GM23338 (cell line): Measurements from ENCODE around the gene CHRM4. TPM values are rescaled to one million over a fixed set of nuclear protein-coding genes. Genes with fewer than 3 reads are reported as not detected.

Experiments used
- ATAC-seq: fragments of 200-7000 bp; cut with Tn5 transposase; 3 replicates; pipeline ENCODE4 v1.9.1; 2020
- DNase-seq: peaks from one replicate; pipeline ENCODE4 v3.0.0-alpha.2; 2015; ENCODE audit warnings: low spot score
- H2AFZ ChIP-seq: fragments of 200-600 bp; sonication (generic); 2 replicates; pipeline ENCODE4 v1.8.0; 2016; ENCODE audit warnings: antibody characterized with exemption, mild to moderate bottlenecking, moderate library complexity
- H3F3A ChIP-seq: fragments of 200-600 bp; sonication (generic); replicated peaks from 2 replicates; pipeline ENCODE4 v1.8.0; 2017; ENCODE audit warnings: antibody characterized with exemption, mixed run types, low read depth
- H3K27ac ChIP-seq: fragments of 200-600 bp; sonication (generic); 2 replicates; pipeline ENCODE4 v1.6.1; 2016; ENCODE audit warnings: low read depth
- H3K27me3 ChIP-seq: fragments of 200-600 bp; sonication (generic); 2 replicates; pipeline ENCODE4 v1.8.0; 2016; ENCODE audit warnings: mild to moderate bottlenecking, mixed run types, moderate library complexity; ENCODE audit not compliant: insufficient read depth
- H3K36me3 ChIP-seq: fragments of 200-600 bp; sonication (generic); 2 replicates; pipeline ENCODE4 v1.8.0; 2016; ENCODE audit warnings: mild to moderate bottlenecking; ENCODE audit not compliant: insufficient read depth
- H3K4me1 ChIP-seq: fragments of 200-600 bp; sonication (generic); 2 replicates; pipeline ENCODE4 v1.8.0; 2016; ENCODE audit warnings: mild to moderate bottlenecking, moderate library complexity; ENCODE audit not compliant: insufficient read depth
- H3K4me2 ChIP-seq: fragments of 200-600 bp; sonication (generic); 2 replicates; pipeline ENCODE4 v1.7.1; 2017; ENCODE audit warnings: mixed run types
- H3K4me3 ChIP-seq: fragments of 200-600 bp; sonication (generic); 2 replicates; pipeline ENCODE4 v1.6.1; 2016; ENCODE audit warnings: mixed run types
- H3K79me2 ChIP-seq: fragments of 200-600 bp; sonication (generic); replicated peaks from 2 replicates; pipeline ENCODE4 v1.8.0; 2017; ENCODE audit warnings: mild to moderate bottlenecking; ENCODE audit not compliant: insufficient read depth
- H3K9me2 ChIP-seq: fragments of 200-600 bp; sonication (generic); 2 replicates; pipeline ENCODE4 v1.8.0; 2017; ENCODE audit not compliant: insufficient read depth
- H4K20me1 ChIP-seq: fragments of 200-600 bp; sonication (generic); replicated peaks from 2 replicates; pipeline ENCODE4 v1.8.0; 2017; ENCODE audit warnings: mild to moderate bottlenecking; ENCODE audit not compliant: insufficient read depth
- H3K27ac Mint-ChIP-seq: 2 replicates; pipeline ENCODE4 v1.8.0; 2020; ENCODE audit warnings: inconsistent platforms, mild to moderate bottlenecking, moderate library complexity, mixed read lengths
- H3K27me3 Mint-ChIP-seq: 3 replicates; pipeline ENCODE4 v1.8.0; 2022; ENCODE audit warnings: low read depth, mild to moderate bottlenecking, moderate library complexity, mixed read lengths, inconsistent platforms; ENCODE audit not compliant: insufficient read depth, poor library complexity
- H3K36me3 Mint-ChIP-seq: 3 replicates; pipeline ENCODE4 v1.8.0; 2021; ENCODE audit warnings: low read depth, mild to moderate bottlenecking, inconsistent platforms, moderate library complexity, mixed read lengths
- H3K4me1 Mint-ChIP-seq: 3 replicates; pipeline ENCODE4 v1.8.0; 2020; ENCODE audit warnings: mild to moderate bottlenecking, inconsistent platforms, mixed read lengths
- H3K4me3 Mint-ChIP-seq: 3 replicates; pipeline ENCODE4 v1.8.0; 2021; ENCODE audit warnings: moderate library complexity, mild to moderate bottlenecking, inconsistent platforms, mixed read lengths
- H3K9me3 Mint-ChIP-seq: 3 replicates; pipeline ENCODE4 v1.8.0; 2020; ENCODE audit warnings: moderate library complexity, mild to moderate bottlenecking, inconsistent platforms, mixed read lengths
- CREB1 ChIP-seq: fragments of 250-450 bp; sonication (Bioruptor Pico); IDR thresholded peaks from 2 replicates; pipeline ENCODE4 v1.5.0; 2020; ENCODE audit warnings: low read depth, mild to moderate bottlenecking, moderate library complexity
- JUNB ChIP-seq: IDR thresholded peaks from one replicate; pipeline ENCODE4 v1.6.1; 2016; ENCODE audit warnings: antibody characterized with exemption; ENCODE audit not compliant: unreplicated experiment
- POLR2AphosphoS5 ChIP-seq: IDR thresholded peaks from 2 replicates; pipeline ENCODE4 v1.6.1; 2016; ENCODE audit warnings: antibody characterized with exemption, low read depth
- polyA plus RNA-seq: library from polyadenylated mRNA; unstranded; fragments of >200 nt; fragmentation: Nextera tagmentation; extraction: Ambion mirVana; gene quantifications from 2 replicates; pipeline ENCODE4 v1.2.1, GENCODE V29; 2016
- total RNA-seq: library from RNA; depleted of rRNA; stranded (reverse); fragments of >200 nt; shearing (Covaris generic); gene quantifications from 2 replicates; pipeline ENCODE4 v1.2.3, GENCODE V29; 2014
- TF ChIP-seq, protein P1 (sequence below): fragments of 250-450 bp; sonication (Bioruptor Pico); IDR thresholded peaks from 2 replicates; pipeline ENCODE4 v1.5.0; 2020; ENCODE audit warnings: mild to moderate bottlenecking, moderate library complexity
- TF ChIP-seq, protein P2 (sequence below), 2 experiments: fragments of 200-600 bp in 1 of 2; sonication (generic) in 1 of 2; conservative IDR thresholded peaks; 2 replicates each; pipeline versions ENCODE4 v1.5.1 to v1.6.1; 2016 to 2017; ENCODE audit warnings: antibody characterized with exemption in 2 of 2, low read depth in 2 of 2, mild to moderate bottlenecking in 2 of 2, moderate library complexity in 1 of 2

CHRM4 gene
- total and polyA plus RNA-seq, 2 experiments from 2014 or later = 0.97 TPM; not detected in 1

DNA sequence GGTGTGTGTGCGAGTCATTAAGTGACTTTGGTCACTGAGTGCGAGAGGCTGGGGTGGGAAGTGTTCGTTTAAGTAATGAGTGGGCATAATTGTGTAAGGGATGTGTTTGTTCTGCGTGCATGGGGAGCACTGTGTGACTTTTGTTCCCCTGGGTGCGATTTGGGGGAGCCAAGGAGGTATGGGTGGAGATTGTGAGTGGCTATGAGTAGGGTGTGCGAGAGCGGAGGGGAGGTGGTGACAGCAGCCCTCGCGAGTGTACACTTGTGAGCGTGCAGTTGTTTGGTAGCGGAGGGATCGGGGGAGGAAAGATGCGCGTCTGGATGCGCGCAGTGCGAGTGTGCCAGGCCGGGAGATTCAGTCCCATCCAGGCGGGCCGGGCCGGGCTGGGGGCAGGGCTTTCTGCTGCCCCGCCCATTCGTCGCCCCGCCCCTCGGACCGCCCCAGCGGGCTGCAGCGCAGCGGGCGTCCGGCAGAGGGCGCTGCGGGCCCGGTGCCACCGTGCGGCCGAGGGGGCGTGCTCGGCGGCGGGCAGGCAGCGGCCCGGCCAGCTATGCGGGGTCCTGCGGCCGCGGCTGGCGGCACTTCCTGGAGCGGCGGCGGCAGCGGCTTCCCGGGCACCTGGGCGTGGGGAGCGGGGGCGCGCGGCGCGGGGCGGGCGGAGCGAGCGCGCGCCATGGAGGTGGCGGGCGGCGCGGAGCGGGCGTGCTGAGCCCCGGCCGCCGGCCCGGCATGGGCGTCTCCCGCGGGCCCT is 44.5 kb downstream of the CHRM4 start, which contains the start of gene DGKZ:
TSS of gene DGKZ (plus strand) at position 578 of the 751 bp plus-strand sequence. CDS start 197 bp downstream, outside the sequence.
- Histone ChIP-seq H3F3A (peaks cover 20% of the 10 kb centered on the region; the same call in 1 of the 2 replicates), H3K4me1 (peaks cover 78% of the 10 kb centered on the region), H4K20me1 (peaks cover 13% of the 10 kb centered on the region), H3K27ac (no peak within 1 kb of the TSS), H3K27me3 (peaks cover 7% of the 10 kb centered on the region; the same call in 1 of the 2 replicates), H2AFZ (no peak within 1 kb of the TSS), H3K36me3 (no peaks in the 10 kb centered on the region), H3K4me3 (peak within 1 kb of the TSS; percentile 80), H3K79me2 (peaks cover 37% of the 10 kb centered on the region), H3K4me2 (peak within 1 kb of the TSS; percentile 92), H3K9me2 (no peaks in the 10 kb centered on the region)
- Mint-ChIP-seq H3K36me3 (peaks cover 3% of the 10 kb centered on the region; the same call in 2 of the 3 replicates), H3K4me3 (peak within 1 kb of the TSS; percentile 82), H3K9me3 (no peaks in the 10 kb centered on the region; the same call in 2 of the 3 replicates), H3K27ac (peak within 1 kb of the TSS; percentile 57; the same call in 1 of the 2 replicates), H3K27me3 (peaks cover 8% of the 10 kb centered on the region), H3K4me1 (peaks cover 84% of the 10 kb centered on the region)
- TF ChIP-seq CREB1 (CRISPR knock-in tag) (peak; percentile 36; the same call in 1 of the 2 replicates), POLR2AphosphoS5 (peak; percentile 92), JUNB (peak; percentile 15)
- TF ChIP-seq, protein P1, sequence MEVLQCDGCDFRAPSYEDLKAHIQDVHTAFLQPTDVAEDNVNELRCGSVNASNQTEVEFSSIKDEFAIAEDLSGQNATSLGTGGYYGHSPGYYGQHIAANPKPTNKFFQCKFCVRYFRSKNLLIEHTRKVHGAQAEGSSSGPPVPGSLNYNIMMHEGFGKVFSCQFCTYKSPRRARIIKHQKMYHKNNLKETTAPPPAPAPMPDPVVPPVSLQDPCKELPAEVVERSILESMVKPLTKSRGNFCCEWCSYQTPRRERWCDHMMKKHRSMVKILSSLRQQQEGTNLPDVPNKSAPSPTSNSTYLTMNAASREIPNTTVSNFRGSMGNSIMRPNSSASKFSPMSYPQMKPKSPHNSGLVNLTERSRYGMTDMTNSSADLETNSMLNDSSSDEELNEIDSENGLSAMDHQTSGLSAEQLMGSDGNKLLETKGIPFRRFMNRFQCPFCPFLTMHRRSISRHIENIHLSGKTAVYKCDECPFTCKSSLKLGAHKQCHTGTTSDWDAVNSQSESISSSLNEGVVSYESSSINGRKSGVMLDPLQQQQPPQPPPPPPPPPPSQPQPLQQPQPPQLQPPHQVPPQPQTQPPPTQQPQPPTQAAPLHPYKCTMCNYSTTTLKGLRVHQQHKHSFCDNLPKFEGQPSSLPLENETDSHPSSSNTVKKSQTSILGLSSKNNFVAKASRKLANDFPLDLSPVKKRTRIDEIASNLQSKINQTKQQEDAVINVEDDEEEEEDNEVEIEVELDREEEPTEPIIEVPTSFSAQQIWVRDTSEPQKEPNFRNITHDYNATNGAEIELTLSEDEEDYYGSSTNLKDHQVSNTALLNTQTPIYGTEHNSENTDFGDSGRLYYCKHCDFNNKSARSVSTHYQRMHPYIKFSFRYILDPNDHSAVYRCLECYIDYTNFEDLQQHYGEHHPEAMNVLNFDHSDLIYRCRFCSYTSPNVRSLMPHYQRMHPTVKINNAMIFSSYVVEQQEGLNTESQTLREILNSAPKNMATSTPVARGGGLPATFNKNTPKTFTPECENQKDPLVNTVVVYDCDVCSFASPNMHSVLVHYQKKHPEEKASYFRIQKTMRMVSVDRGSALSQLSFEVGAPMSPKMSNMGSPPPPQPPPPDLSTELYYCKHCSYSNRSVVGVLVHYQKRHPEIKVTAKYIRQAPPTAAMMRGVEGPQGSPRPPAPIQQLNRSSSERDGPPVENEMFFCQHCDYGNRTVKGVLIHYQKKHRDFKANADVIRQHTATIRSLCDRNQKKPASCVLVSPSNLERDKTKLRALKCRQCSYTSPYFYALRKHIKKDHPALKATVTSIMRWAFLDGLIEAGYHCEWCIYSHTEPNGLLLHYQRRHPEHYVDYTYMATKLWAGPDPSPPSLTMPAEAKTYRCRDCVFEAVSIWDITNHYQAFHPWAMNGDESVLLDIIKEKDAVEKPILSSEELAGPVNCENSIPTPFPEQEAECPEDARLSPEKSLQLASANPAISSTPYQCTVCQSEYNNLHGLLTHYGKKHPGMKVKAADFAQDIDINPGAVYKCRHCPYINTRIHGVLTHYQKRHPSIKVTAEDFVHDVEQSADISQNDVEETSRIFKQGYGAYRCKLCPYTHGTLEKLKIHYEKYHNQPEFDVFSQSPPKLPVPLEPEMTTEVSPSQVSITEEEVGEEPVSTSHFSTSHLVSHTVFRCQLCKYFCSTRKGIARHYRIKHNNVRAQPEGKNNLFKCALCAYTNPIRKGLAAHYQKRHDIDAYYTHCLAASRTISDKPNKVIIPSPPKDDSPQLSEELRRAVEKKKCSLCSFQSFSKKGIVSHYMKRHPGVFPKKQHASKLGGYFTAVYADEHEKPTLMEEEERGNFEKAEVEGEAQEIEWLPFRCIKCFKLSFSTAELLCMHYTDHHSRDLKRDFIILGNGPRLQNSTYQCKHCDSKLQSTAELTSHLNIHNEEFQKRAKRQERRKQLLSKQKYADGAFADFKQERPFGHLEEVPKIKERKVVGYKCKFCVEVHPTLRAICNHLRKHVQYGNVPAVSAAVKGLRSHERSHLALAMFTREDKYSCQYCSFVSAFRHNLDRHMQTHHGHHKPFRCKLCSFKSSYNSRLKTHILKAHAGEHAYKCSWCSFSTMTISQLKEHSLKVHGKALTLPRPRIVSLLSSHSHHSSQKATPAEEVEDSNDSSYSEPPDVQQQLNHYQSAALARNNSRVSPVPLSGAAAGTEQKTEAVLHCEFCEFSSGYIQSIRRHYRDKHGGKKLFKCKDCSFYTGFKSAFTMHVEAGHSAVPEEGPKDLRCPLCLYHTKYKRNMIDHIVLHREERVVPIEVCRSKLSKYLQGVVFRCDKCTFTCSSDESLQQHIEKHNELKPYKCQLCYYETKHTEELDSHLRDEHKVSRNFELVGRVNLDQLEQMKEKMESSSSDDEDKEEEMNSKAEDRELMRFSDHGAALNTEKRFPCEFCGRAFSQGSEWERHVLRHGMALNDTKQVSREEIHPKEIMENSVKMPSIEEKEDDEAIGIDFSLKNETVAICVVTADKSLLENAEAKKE = no peak
- TF ChIP-seq, protein P2, sequence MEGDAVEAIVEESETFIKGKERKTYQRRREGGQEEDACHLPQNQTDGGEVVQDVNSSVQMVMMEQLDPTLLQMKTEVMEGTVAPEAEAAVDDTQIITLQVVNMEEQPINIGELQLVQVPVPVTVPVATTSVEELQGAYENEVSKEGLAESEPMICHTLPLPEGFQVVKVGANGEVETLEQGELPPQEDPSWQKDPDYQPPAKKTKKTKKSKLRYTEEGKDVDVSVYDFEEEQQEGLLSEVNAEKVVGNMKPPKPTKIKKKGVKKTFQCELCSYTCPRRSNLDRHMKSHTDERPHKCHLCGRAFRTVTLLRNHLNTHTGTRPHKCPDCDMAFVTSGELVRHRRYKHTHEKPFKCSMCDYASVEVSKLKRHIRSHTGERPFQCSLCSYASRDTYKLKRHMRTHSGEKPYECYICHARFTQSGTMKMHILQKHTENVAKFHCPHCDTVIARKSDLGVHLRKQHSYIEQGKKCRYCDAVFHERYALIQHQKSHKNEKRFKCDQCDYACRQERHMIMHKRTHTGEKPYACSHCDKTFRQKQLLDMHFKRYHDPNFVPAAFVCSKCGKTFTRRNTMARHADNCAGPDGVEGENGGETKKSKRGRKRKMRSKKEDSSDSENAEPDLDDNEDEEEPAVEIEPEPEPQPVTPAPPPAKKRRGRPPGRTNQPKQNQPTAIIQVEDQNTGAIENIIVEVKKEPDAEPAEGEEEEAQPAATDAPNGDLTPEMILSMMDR (conservative IDR thresholded peaks at IDR 0.05; ENCODE audit: low read depth in 2 of 2) = peak; percentile 25 to 83; a peak in 3 of 4 replicates
- DNase-seq = peak; percentile 80
- ATAC-seq = peak; percentile 56
